ENCODE measurements around the gene CACNB2. TPM values are rescaled to one million over a fixed set of nuclear protein-coding genes. Genes with fewer than 3 reads are reported as not detected.
"Not testable (repeated sequence)": the region's sequence is repeated elsewhere in the genome, so short reads cannot be mapped to it uniquely, and the experiment has no call there.

CACNB2 gene
- total RNA-seq, 1 donor from 2014 or later: 1.1 TPM

GRCh38 chr10:18155321-18155720, 15.1 kb downstream of the CACNB2 start:
- no peak overlapping the region for H3K4me3 Mint-ChIP-seq (ENCODE audit: low read depth)
- H3K36me3 Mint-ChIP-seq (ENCODE audit: low read depth): no peaks in the 10 kb centered on the region
- DNase-seq (ENCODE audit: low spot score): no peak
- H3K4me1 Mint-ChIP-seq (ENCODE audit: low read depth): no peaks in the 10 kb centered on the region
- intact Hi-C loops (cut with micrococcal nuclease): no loop called here
- H3K27me3 Mint-ChIP-seq (ENCODE audit: low read depth): no peaks in the 10 kb centered on the region
- H3K9me3 Mint-ChIP-seq: no peaks in the 10 kb centered on the region
- H3K27ac Mint-ChIP-seq: no peak overlapping the region

- H3K9me3 Mint-ChIP-seq; H3K27me3 Mint-ChIP-seq (ENCODE audit: low read depth): not testable (repeated sequence)
Measured at GRCh38 chr10:18156797-18157196, 16.6 kb downstream of the CACNB2 start.

GRCh38 chr10:18157881-18158280, 17.7 kb downstream of the CACNB2 start:
- no peak for DNase-seq (ENCODE audit: low spot score)
- Mint-ChIP-seq H3K27me3 (ENCODE audit: low read depth) (no peaks in the 10 kb centered on the region), H3K9me3 (no peaks in the 10 kb centered on the region), H3K36me3 (ENCODE audit: low read depth) (no peaks in the 10 kb centered on the region), H3K4me1 (ENCODE audit: low read depth) (no peaks in the 10 kb centered on the region), H3K4me3 (ENCODE audit: low read depth) (no peak overlapping the region), H3K27ac (no peak overlapping the region)
- intact Hi-C loops (cut with micrococcal nuclease): no loop called here

More at GRCh38 chr10:18156797-18157196, 16.6 kb downstream of the CACNB2 start:
- H3K4me3 Mint-ChIP-seq (ENCODE audit: low read depth); H3K36me3 Mint-ChIP-seq (ENCODE audit: low read depth); intact Hi-C loops (cut with micrococcal nuclease); H3K27ac Mint-ChIP-seq; DNase-seq (ENCODE audit: low spot score); H3K4me1 Mint-ChIP-seq (ENCODE audit: low read depth): not testable (repeated sequence)

GRCh38 chr10:18158773-18159265, 18.6 kb downstream of the CACNB2 start:
- H3K4me3 Mint-ChIP-seq (ENCODE audit: low read depth): no peak overlapping the region
- no peak for DNase-seq (ENCODE audit: low spot score)
- intact Hi-C loops (cut with micrococcal nuclease): no loop called here
- no peaks in the 10 kb centered on the region for H3K4me1 Mint-ChIP-seq (ENCODE audit: low read depth)
- no peaks in the 10 kb centered on the region for H3K9me3 Mint-ChIP-seq
- no peak overlapping the region for H3K27ac Mint-ChIP-seq
- H3K36me3 Mint-ChIP-seq (ENCODE audit: low read depth): no peaks in the 10 kb centered on the region
- H3K27me3 Mint-ChIP-seq (ENCODE audit: low read depth): no peaks in the 10 kb centered on the region

- Mint-ChIP-seq H3K9me3 (no peaks in the 10 kb centered on the region), H3K36me3 (ENCODE audit: low read depth) (no peaks in the 10 kb centered on the region), H3K27me3 (ENCODE audit: low read depth) (no peaks in the 10 kb centered on the region), H3K27ac (no peak overlapping the region), H3K4me1 (ENCODE audit: low read depth) (no peaks in the 10 kb centered on the region), H3K4me3 (ENCODE audit: low read depth) (no peak overlapping the region)
- intact Hi-C loops (cut with micrococcal nuclease): no loop called here
- DNase-seq (ENCODE audit: low spot score): no peak
Measured at GRCh38 chr10:18159557-18159956, 19.3 kb downstream of the CACNB2 start.

GRCh38 chr10:18162021-18162627, 21.9 kb downstream of the CACNB2 start:
- no peaks in the 10 kb centered on the region for H3K27me3 Mint-ChIP-seq (ENCODE audit: low read depth)
- H3K9me3 Mint-ChIP-seq: no peaks in the 10 kb centered on the region
- DNase-seq (ENCODE audit: low spot score): no peak
- H3K36me3 Mint-ChIP-seq (ENCODE audit: low read depth): no peaks in the 10 kb centered on the region
- no peaks in the 10 kb centered on the region for H3K4me1 Mint-ChIP-seq (ENCODE audit: low read depth)
- H3K4me3 Mint-ChIP-seq (ENCODE audit: low read depth): no peak overlapping the region
- H3K27ac Mint-ChIP-seq: no peak overlapping the region
- intact Hi-C loops (cut with micrococcal nuclease): no loop called here

GRCh38 chr10:18164093-18164492, 23.9 kb downstream of the CACNB2 start:
- Mint-ChIP-seq H3K4me1 (ENCODE audit: low read depth) (no peaks in the 10 kb centered on the region), H3K27me3 (ENCODE audit: low read depth) (no peaks in the 10 kb centered on the region), H3K36me3 (ENCODE audit: low read depth) (no peaks in the 10 kb centered on the region), H3K4me3 (ENCODE audit: low read depth) (no peak overlapping the region), H3K27ac (no peak overlapping the region), H3K9me3 (no peaks in the 10 kb centered on the region)
- DNase-seq (ENCODE audit: low spot score): no peak
- intact Hi-C loops (cut with micrococcal nuclease): no loop called here

GRCh38 chr10:18164748-18165361, 24.6 kb downstream of the CACNB2 start:
- H3K27me3 Mint-ChIP-seq (ENCODE audit: low read depth): no peaks in the 10 kb centered on the region
- H3K27ac Mint-ChIP-seq: no peak overlapping the region

GRCh38 chr10:18178854-18179483, 38.7 kb downstream of the CACNB2 start:
- H3K36me3 Mint-ChIP-seq (ENCODE audit: low read depth): no peaks in the 10 kb centered on the region
- intact Hi-C loops (cut with micrococcal nuclease): no loop called here
- H3K4me1 Mint-ChIP-seq (ENCODE audit: low read depth): no peaks in the 10 kb centered on the region
- DNase-seq (ENCODE audit: low spot score): no peak
- no peak overlapping the region for H3K27ac Mint-ChIP-seq
- H3K27me3 Mint-ChIP-seq (ENCODE audit: low read depth): no peaks in the 10 kb centered on the region
- H3K4me3 Mint-ChIP-seq (ENCODE audit: low read depth): no peak overlapping the region
- no peaks in the 10 kb centered on the region for H3K9me3 Mint-ChIP-seq

More at GRCh38 chr10:18164748-18165361, 24.6 kb downstream of the CACNB2 start:
- Mint-ChIP-seq H3K36me3 (ENCODE audit: low read depth) (no peaks in the 10 kb centered on the region), H3K4me1 (ENCODE audit: low read depth) (no peaks in the 10 kb centered on the region), H3K9me3 (no peaks in the 10 kb centered on the region), H3K4me3 (ENCODE audit: low read depth) (no peak overlapping the region)
- no peak for DNase-seq (ENCODE audit: low spot score)
- intact Hi-C loops (cut with micrococcal nuclease): no loop called here

GRCh38 chr10:18179891-18180290, 39.7 kb downstream of the CACNB2 start:
- Mint-ChIP-seq H3K27ac (no peak overlapping the region), H3K27me3 (ENCODE audit: low read depth) (no peaks in the 10 kb centered on the region), H3K36me3 (ENCODE audit: low read depth) (no peaks in the 10 kb centered on the region), H3K9me3 (no peaks in the 10 kb centered on the region), H3K4me1 (ENCODE audit: low read depth) (no peaks in the 10 kb centered on the region), H3K4me3 (ENCODE audit: low read depth) (no peak overlapping the region)
- intact Hi-C loops (cut with micrococcal nuclease): no loop called here
- no peak for DNase-seq (ENCODE audit: low spot score)

- H3K36me3 Mint-ChIP-seq (ENCODE audit: low read depth); H3K4me3 Mint-ChIP-seq (ENCODE audit: low read depth); DNase-seq (ENCODE audit: low spot score); intact Hi-C loops (cut with micrococcal nuclease); H3K27me3 Mint-ChIP-seq (ENCODE audit: low read depth); H3K4me1 Mint-ChIP-seq (ENCODE audit: low read depth); H3K9me3 Mint-ChIP-seq; H3K27ac Mint-ChIP-seq: not testable (repeated sequence)
Measured at GRCh38 chr10:18181382-18181781, 41.2 kb downstream of the CACNB2 start.

GRCh38 chr10:18185621-18186020, 45.4 kb downstream of the CACNB2 start:
- no peaks in the 10 kb centered on the region for H3K4me1 Mint-ChIP-seq (ENCODE audit: low read depth)
- no peak overlapping the region for H3K4me3 Mint-ChIP-seq (ENCODE audit: low read depth)
- H3K36me3 Mint-ChIP-seq (ENCODE audit: low read depth): no peaks in the 10 kb centered on the region
- DNase-seq (ENCODE audit: low spot score): no peak
- no peak overlapping the region for H3K27ac Mint-ChIP-seq
- intact Hi-C loops (cut with micrococcal nuclease): no loop called here
- no peaks in the 10 kb centered on the region for H3K9me3 Mint-ChIP-seq
- no peaks in the 10 kb centered on the region for H3K27me3 Mint-ChIP-seq (ENCODE audit: low read depth)

GRCh38 chr10:18190840-18191239, 50.6 kb downstream of the CACNB2 start:
- Mint-ChIP-seq H3K9me3 (no peaks in the 10 kb centered on the region), H3K27me3 (ENCODE audit: low read depth) (no peaks in the 10 kb centered on the region), H3K4me3 (ENCODE audit: low read depth) (no peak overlapping the region), H3K36me3 (ENCODE audit: low read depth) (no peaks in the 10 kb centered on the region), H3K27ac (no peak overlapping the region), H3K4me1 (ENCODE audit: low read depth) (no peaks in the 10 kb centered on the region)
- no peak for DNase-seq (ENCODE audit: low spot score)
- intact Hi-C loops (cut with micrococcal nuclease): no loop called here
